GM13976 (cell line): Measurements from ENCODE around the gene TLR8.

Source experiments
- DNase-seq: peaks from one replicate; pipeline ENCODE4 v3.0.0; 2012; ENCODE audit warnings: low spot score
- CTCF ChIP-seq: IDR thresholded peaks from 2 replicates; pipeline ENCODE4 v1.5.1; 2012; ENCODE audit warnings: borderline replicate concordance, mild to moderate bottlenecking; ENCODE audit not compliant: insufficient read depth; ENCODE audit errors: extremely low read depth, missing control alignments, control extremely low read depth
- in situ Hi-C: fragments of 300-500 bp; cut with MboI; formaldehyde crosslinking; loops from one replicate; pipeline ENCODE4 v1.12.0; 2022; ENCODE audit warnings: low sequenced_read_pairs, mixed read lengths, inconsistent platforms; ENCODE audit not compliant: unreplicated experiment

TLR8 gene

GRCh38 chrX:12906046-12906761 lies at the start of gene TLR8:
Gene TLR8 (plus strand): TSS chrX:12906620. CDS start chrX:12906707, 87 bp downstream.
- TF ChIP-seq CTCF, result no peak
- DNase-seq, result no peak
- in situ Hi-C loops, result no loop called here

GRCh38 chrX:12865359-12865758 lies 41.1 kb upstream of the TLR8 start:
- no peak for TF ChIP-seq CTCF
- in situ Hi-C loops, result no loop called here
- no peak for DNase-seq

- DNase-seq, result no peak
- in situ Hi-C loops, result no loop called here
- no peak for TF ChIP-seq CTCF
These were observed 39.7 kb upstream of the TLR8 start, which contains the start of gene TLR7 for GRCh38 chrX:12866451-12867377. Gene TLR7 (plus strand): TSS chrX:12867072. CDS start chrX:12867579, 507 bp downstream.

- no peak for TF ChIP-seq CTCF
- DNase-seq, result no peak
- in situ Hi-C loops, result no loop called here
These were observed 38.7 kb upstream of the TLR8 start for GRCh38 chrX:12867685-12868084.

GRCh38 chrX:12868747-12869146 lies 37.7 kb upstream of the TLR8 start:
- no peak for DNase-seq
- TF ChIP-seq CTCF, result no peak
- in situ Hi-C loops, result no loop called here

GRCh38 chrX:12871257-12871656 lies 35.2 kb upstream of the TLR8 start:
- no peak for TF ChIP-seq CTCF
- no peak for DNase-seq
- in situ Hi-C loops, result no loop called here
